ENCODE data around the gene STPG4. TPM values are rescaled to one million over a fixed set of nuclear protein-coding genes. Genes with fewer than 3 reads are reported as not detected.
"Not testable (repeated sequence)": the region's sequence is repeated elsewhere in the genome, so short reads cannot be mapped to it uniquely, and the experiment has no call there.

Gene STPG4
- total RNA-seq, 1 donor from 2014 or later: 2.9 TPM

- Histone ChIP-seq H3K36me3 (no peaks in the 10 kb centered on the region), H3K4me3 (no peak overlapping the region), H3K27ac (no peak overlapping the region), H3K4me1 (no peaks in the 10 kb centered on the region), H3K9me3 (no peaks in the 10 kb centered on the region), H3K27me3 (no peaks in the 10 kb centered on the region)
- intact Hi-C loops (cut with DNase I): no loop called here
- no peak for DNase-seq (ENCODE audit: extremely low spot score in 2 of 2)
- TF ChIP-seq POLR2AphosphoS5 (IDR thresholded peaks at IDR 0.05; ENCODE audit: insufficient read depth in 1 of 2, low read depth in 1 of 2) (no peak), POLR2A (IDR thresholded peaks at IDR 0.05) (no peak), CTCF (IDR thresholded peaks at IDR 0.05) (no peak)
These were observed 28.3 kb downstream of the STPG4 start for GRCh38 chr2:47126783-47127182.

- H3K4me3 ChIP-seq; H3K36me3 ChIP-seq; DNase-seq (ENCODE audit: extremely low spot score in 2 of 2); H3K4me1 ChIP-seq; intact Hi-C loops (cut with DNase I); H3K27me3 ChIP-seq; H3K9me3 ChIP-seq; H3K27ac ChIP-seq: not testable (repeated sequence)
These were observed 30.4 kb downstream of the STPG4 start for GRCh38 chr2:47124740-47125139.

GRCh38 chr2:47120424-47120823, 34.7 kb downstream of the STPG4 start:
- H3K27ac ChIP-seq; H3K36me3 ChIP-seq; H3K4me1 ChIP-seq; H3K9me3 ChIP-seq; H3K27me3 ChIP-seq; intact Hi-C loops (cut with DNase I); DNase-seq (ENCODE audit: extremely low spot score in 2 of 2); H3K4me3 ChIP-seq: not testable (repeated sequence)

- Histone ChIP-seq H3K36me3 (no peaks in the 10 kb centered on the region), H3K4me1 (no peaks in the 10 kb centered on the region), H3K27ac (no peak overlapping the region), H3K9me3 (no peaks in the 10 kb centered on the region), H3K4me3 (no peak overlapping the region), H3K27me3 (no peaks in the 10 kb centered on the region)
- TF ChIP-seq CTCF (IDR thresholded peaks at IDR 0.05): no peak
- no peak for TF ChIP-seq POLR2A (IDR thresholded peaks at IDR 0.05)
- TF ChIP-seq POLR2AphosphoS5 (IDR thresholded peaks at IDR 0.05; ENCODE audit: insufficient read depth in 1 of 2, low read depth in 1 of 2): no peak
- intact Hi-C loops (cut with DNase I): no loop called here
- DNase-seq (ENCODE audit: extremely low spot score in 2 of 2): no peak
These were observed 36.1 kb downstream of the STPG4 start for GRCh38 chr2:47119001-47119400.

- no peak for DNase-seq (ENCODE audit: extremely low spot score in 2 of 2)
- intact Hi-C loops (cut with DNase I): no loop called here
- TF ChIP-seq POLR2AphosphoS5 (IDR thresholded peaks at IDR 0.05; ENCODE audit: insufficient read depth in 1 of 2, low read depth in 1 of 2) (no peak), CTCF (IDR thresholded peaks at IDR 0.05) (no peak), POLR2A (IDR thresholded peaks at IDR 0.05) (no peak)
- no peaks in the 10 kb centered on the region for H3K9me3 ChIP-seq
- H3K27ac ChIP-seq: no peak overlapping the region
- no peaks in the 10 kb centered on the region for H3K27me3 ChIP-seq
- no peak overlapping the region for H3K4me3 ChIP-seq
- no peaks in the 10 kb centered on the region for H3K36me3 ChIP-seq
- no peaks in the 10 kb centered on the region for H3K4me1 ChIP-seq
These were observed 36.5 kb downstream of the STPG4 start for GRCh38 chr2:47118581-47118980.

GRCh38 chr2:47112665-47113435, 42.3 kb downstream of the STPG4 start:
- Histone ChIP-seq H3K4me1 (no peaks in the 10 kb centered on the region), H3K27me3 (no peaks in the 10 kb centered on the region), H3K4me3 (no peak overlapping the region), H3K27ac (no peak overlapping the region), H3K36me3 (no peaks in the 10 kb centered on the region), H3K9me3 (no peaks in the 10 kb centered on the region)
- intact Hi-C loops (cut with DNase I): no loop called here
- no peak for DNase-seq (ENCODE audit: extremely low spot score in 2 of 2)
- no peak for TF ChIP-seq POLR2AphosphoS5 (IDR thresholded peaks at IDR 0.05; ENCODE audit: insufficient read depth in 1 of 2, low read depth in 1 of 2)
- TF ChIP-seq POLR2A (IDR thresholded peaks at IDR 0.05): no peak
- TF ChIP-seq CTCF (IDR thresholded peaks at IDR 0.05): no peak
